HCEC 1CT (cell line): ENCODE results near the gene BACH2.
A peak's percentile ranks its signal among the peaks of the same experiment; 100 is the strongest.
"Not testable (repeated sequence)": the region's sequence is repeated elsewhere in the genome, so short reads cannot be mapped to it uniquely, and the experiment has no call there.

ENCODE experiments used
- DNase-seq: peaks from one replicate; pipeline ENCODE4 v3.0.0-alpha.2; 2017

Gene BACH2

GRCh38 chr6:90296341-90297114 lies at the start of gene BACH2:
Gene BACH2 (minus strand): TSS chr6:90296843. CDS start chr6:90008844, 287,999 bp downstream.
- DNase-seq = peak; percentile 79

- peak; percentile 32 for DNase-seq
These were observed 46.9 kb upstream of the BACH2 start for GRCh38 chr6:90343576-90343975.

DNA sequence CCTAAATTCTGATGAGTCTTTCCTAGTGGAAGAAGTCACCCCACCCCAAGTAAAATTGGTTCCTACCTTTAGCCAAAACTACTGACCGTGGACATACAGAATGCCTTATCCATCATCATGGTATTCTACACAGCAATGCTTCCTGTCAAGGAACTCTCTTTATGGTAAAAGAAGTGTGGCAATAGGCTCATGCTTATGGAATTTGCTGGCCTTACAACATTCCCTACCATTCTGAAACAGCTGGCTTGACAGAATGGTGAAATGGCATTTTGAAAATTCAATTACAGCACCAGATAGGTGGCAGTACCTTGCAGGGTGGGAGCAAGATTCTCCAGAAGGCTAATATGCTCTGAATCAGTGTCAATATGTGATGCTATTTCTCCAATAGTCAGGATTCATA lies 41.8 kb upstream of the BACH2 start:
- DNase-seq = peak; percentile 36

- DNase-seq = no peak
These were observed 39.8 kb upstream of the BACH2 start for GRCh38 chr6:90336388-90336947.

- no peak for DNase-seq
These were observed 37.3 kb upstream of the BACH2 start for GRCh38 chr6:90333928-90334327.

GRCh38 chr6:90332978-90333543 lies 36.4 kb upstream of the BACH2 start:
- not testable (repeated sequence) for DNase-seq

GRCh38 chr6:90329386-90330077 lies 32.9 kb upstream of the BACH2 start:
- no peak for DNase-seq

- DNase-seq = peak; percentile 38
These were observed 31.4 kb upstream of the BACH2 start for GRCh38 chr6:90328004-90328403.

DNA sequence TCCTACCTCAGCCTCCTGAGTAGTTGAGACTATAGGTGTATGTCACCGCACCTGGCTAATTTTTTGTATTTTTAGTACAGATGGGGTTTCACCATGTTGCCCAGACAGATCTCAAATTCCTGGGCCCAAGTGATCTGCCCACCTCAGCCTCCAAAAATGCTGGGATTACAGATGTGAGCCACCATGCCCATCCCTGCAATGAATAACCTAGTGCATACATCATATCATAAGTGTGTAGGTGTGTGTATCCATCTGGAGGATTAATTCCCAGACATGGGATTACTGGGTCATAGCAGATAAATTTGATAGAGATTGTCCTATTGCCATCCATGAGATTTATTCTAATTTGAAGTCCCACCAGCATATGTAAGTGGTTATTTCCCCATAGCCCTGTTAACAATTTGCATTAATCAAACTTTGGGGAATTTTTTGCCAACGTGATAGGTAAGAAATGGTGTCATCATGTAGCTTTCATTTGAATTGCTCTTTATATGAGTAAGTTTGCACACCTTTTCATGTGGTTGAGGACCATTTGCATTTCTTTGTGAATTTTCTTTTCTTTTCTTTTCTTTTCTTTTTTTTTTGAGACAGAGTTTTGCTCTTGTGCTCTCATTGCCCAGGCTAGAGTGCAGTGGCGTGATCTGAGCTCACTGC lies 29.9 kb upstream of the BACH2 start:
- no peak for DNase-seq

GRCh38 chr6:90323706-90324105 lies 27.1 kb upstream of the BACH2 start:
- DNase-seq = no peak

DNA sequence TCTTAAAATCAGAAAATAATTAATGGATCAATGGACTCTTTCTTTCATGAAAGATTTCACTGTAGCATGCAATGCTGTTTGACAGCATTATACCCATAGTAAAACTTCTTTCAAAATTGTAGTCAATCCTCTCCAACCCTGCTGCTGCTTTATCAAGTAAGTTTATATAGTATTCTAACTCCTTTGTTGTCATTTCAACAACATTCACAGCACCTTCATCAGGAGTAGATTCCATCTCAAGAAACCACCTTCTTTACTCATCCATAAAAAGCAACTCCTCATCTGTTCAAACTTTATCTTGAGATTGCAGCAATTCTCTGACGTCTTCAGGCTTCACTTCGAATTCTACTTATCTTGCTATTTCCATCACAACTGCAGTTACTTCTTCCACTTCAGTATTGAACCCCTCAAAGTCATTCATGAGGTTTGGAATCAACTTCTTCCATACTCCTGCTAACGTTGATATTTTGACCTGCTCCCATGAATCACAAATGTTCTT lies 26.4 kb upstream of the BACH2 start:
- no peak for DNase-seq

DNA sequence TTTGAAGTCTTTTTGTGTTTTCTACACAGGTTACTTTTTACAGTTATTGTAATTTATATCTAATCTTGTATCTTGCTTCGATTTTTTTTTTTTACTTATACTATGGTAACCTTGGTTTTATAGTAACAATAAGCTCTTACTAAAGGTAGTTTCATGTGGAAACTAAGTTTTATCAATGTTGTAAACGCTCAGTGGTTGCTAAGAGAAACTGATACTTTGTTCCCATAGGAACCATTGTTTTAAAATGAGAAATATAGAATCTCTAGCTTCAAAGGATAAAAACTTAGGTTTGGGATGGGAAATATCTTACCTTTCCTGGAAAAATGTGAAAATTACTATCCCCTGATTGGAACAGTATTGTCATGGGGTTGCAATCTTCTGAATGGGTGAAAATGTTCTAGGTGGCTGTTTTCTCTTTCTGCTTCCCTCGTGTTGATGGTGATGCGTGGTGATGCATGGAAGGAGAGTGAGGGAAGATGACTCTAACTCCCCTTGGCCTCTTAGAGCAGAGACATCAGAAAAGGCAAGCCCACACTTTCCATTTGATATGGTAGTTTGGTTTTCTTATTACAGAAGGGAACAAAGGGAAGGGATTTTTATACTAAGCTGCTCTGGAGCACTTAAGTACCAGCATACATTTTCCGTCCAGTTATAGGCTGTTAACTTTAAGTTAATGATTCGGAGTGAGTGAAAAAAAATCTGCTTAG lies 23.5 kb upstream of the BACH2 start:
- DNase-seq = no peak

DNA sequence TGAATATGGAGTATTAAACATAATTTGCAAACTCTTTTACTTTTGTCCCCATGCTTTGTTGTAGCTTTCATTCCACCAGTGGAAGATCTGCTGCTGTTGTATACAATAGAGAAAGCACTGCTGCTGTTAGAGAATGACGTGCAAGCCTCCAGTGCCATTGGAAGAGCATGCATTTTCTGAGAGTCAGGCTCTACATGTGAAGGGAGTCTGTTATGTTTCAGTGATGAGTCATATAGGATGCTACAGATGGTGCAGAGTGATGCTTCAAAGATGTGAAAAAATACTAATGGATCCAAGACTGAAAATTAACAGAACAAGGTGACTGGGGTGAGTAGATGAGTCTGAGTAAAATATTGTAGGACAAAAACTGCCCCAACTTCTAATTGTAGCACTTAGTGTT lies 22.4 kb upstream of the BACH2 start:
- DNase-seq = peak; percentile 43

DNA sequence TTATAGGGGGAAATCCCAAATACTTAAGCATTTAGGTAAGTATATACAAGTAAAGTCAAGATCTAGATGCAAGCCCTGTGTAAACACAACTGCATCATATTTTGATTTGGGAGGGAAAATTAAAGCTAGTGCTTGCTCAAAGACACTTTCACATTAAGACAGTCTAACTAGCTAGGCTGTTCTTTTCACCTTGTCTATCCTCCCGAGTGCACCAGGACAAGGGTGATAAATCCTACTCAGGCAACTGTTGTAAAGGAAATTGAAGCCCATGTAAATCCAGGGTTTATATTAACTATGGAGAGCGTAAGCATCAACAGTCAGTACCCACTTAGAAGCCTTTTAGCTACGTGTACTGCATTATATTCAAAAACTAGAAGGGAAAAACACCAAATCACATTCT lies 19.3 kb upstream of the BACH2 start:
- DNase-seq = no peak

DNA sequence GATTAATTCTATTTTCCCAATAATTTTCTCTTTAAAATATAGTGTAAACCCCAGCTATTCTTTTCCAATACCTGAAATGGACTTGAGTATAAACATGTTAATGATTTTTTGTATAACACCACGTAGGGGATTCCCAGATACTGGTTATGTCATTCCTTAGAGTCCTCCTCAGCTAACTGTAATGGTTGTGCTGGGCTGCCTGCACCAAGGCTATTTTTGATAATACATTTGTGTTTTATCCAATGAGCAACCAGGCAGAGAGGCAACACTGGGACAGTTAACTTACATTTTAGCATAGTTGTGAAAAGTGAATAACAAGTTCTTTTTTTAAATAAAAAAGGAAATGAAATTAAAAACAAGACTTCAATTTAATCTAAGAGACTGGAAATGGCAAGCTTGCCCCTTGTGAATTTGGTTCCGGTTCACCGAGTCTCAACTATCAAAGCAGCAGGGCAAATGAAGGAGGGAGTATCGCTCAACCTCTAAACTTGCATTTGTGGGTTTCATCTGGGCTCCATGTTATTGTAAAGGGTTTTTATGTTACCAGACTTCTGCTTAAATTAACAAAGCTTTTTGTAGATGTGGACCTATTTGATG lies 18.8 kb upstream of the BACH2 start:
- DNase-seq = no peak

DNA sequence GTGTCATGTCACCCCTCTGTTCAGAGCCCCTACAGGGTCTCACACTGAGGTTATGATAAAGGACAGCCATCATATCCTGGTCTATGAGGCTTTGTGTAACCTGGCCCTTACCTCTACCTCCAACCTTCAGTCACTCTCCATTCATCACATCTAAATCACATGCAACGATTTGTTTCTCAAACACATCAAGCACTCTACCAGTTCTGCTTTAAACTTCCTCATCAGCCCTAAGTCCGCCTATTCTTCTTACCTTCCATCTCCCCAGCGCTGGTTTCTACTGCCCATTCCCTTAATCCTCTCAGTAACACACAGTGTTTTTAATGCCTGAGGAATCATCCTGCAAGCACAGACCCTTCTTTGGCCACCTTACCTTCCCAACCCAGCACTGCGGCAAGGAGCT lies 17.9 kb upstream of the BACH2 start:
- no peak for DNase-seq

DNA sequence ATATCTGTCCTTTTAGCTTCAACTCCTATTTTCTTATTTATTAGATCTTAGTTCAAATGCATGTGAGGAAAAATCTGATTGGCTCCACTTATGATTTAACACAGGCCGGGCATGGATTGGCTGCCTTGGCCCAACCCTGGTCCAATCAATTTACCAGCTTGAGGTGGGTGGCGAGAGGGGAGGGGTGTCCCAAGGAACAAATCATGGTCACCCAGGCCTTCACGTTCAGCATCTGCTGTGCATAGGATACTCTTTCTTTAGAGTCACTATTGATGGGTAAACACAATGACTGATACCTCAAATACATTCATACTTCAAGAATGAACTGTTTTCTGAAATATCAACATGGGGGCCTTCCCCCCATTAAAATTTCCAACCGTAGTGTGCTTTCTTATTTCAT lies 14.9 kb upstream of the BACH2 start:
- no peak for DNase-seq

GRCh38 chr6:90305800-90306448 lies 9.3 kb upstream of the BACH2 start:
- DNase-seq = no peak

- no peak for DNase-seq
These were observed 7.7 kb upstream of the BACH2 start for GRCh38 chr6:90304308-90304707.

GRCh38 chr6:90303039-90303438 lies 6.4 kb upstream of the BACH2 start:
- DNase-seq = no peak

DNA sequence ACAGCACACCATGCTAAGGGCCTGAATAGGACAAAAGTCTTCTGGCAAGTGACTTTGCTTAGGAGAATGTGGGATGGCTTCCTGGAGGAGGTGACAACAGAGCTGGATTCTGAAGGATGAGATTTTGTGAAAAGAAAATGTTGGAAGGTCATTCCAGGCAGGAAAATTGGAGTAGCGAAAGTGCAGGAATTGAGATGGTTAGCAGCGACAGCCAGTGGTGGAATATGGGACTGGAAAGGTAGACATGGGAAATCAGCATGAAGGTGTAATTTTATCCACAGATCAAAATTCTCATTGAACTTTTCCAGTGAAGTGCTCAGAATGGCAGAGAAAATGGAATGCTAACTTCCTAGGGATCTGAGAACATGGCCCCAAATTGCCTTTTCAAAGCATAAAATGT lies 5.7 kb upstream of the BACH2 start:
- DNase-seq = no peak

DNA sequence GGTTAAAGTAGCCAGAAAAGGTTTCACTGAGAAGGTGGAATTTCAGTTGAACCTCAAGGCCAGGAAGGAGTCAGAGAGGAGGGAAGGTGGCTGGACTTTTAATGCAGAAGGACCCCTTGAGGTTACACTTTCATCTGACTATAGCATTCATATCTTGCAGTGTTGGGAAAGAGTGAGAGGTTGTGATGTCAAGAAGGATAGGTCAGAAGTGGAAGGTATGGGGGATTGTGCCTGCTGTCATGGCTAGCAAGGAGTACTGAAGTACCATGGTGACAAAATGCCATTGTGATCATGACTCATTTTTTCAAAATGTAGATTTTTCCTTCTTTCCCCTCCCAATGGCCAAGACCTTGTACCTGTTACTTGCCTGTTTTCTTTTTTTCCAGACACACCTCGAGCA lies 5.2 kb upstream of the BACH2 start:
- DNase-seq = no peak
